Liver (tissue), 9 donors: ENCODE measurements around the gene MTMR1. TPM values are rescaled to one million over a fixed set of nuclear protein-coding genes. Genes with fewer than 3 reads are reported as not detected.
A peak's percentile ranks its signal among the peaks of the same experiment; 100 is the strongest.

Source experiments
- DNase-seq: peaks from one replicate; pipeline ENCODE4 v3.0.0-alpha.2; 2017; ENCODE audit warnings: low spot score
- H3K27ac ChIP-seq, 2 donors: one replicate each; pipeline ENCODE4 v1.7.0; 2013; ENCODE audit warnings: inconsistent platforms in 2 of 2, low read length in 2 of 2, control low read depth in 1 of 2, low read depth in 1 of 2, mild to moderate bottlenecking in 1 of 2
- H3K27me3 ChIP-seq, 4 donors: one replicate each; pipeline versions ENCODE4 v1.6.1 to v1.7.0; 2013; ENCODE audit warnings: low read length in 3 of 4, inconsistent platforms in 1 of 4, mild to moderate bottlenecking in 1 of 4, moderate library complexity in 1 of 4; ENCODE audit not compliant: control insufficient read depth in 4 of 4, insufficient read depth in 4 of 4
- H3K36me3 ChIP-seq, 4 donors: one replicate each; pipeline versions ENCODE4 v1.6.1 to v1.7.0; 2013; ENCODE audit warnings: low read length in 3 of 4, mild to moderate bottlenecking in 3 of 4, low read depth in 1 of 4, moderate library complexity in 1 of 4; ENCODE audit not compliant: control insufficient read depth in 4 of 4, insufficient read depth in 3 of 4
- H3K4me1 ChIP-seq, 4 donors: one replicate each; pipeline versions ENCODE4 v1.6.1 to v1.7.0; 2013; ENCODE audit warnings: low read length in 3 of 4, mild to moderate bottlenecking in 3 of 4, moderate library complexity in 1 of 4; ENCODE audit not compliant: control insufficient read depth in 4 of 4, insufficient read depth in 4 of 4
- H3K4me3 ChIP-seq, 3 donors: one replicate each; pipeline versions ENCODE4 v1.6.1 to v1.7.0; 2013; ENCODE audit warnings: low read length in 3 of 3, control low read depth in 1 of 3, low read depth in 1 of 3, mild to moderate bottlenecking in 1 of 3
- H3K9ac ChIP-seq, 2 donors: one replicate each; pipeline ENCODE4 v1.7.0; 2013; ENCODE audit warnings: low read length in 2 of 2, mild to moderate bottlenecking in 2 of 2, moderate library complexity in 2 of 2, control low read depth in 1 of 2, low read depth in 1 of 2
- H3K9me3 ChIP-seq, 4 donors: one replicate each; pipeline versions ENCODE4 v1.6.1 to v1.7.0; 2013; ENCODE audit warnings: low read length in 3 of 4; ENCODE audit not compliant: control insufficient read depth in 4 of 4
- ATF3 ChIP-seq: IDR thresholded peaks from 2 replicates; pipeline ENCODE4 v1.6.1; 2016; ENCODE audit warnings: antibody characterized with exemption
- EGR1 ChIP-seq, 2 donors: IDR thresholded peaks; 2 replicates each; pipeline ENCODE4 v1.6.1; 2016 to 2018; ENCODE audit warnings: antibody characterized with exemption in 2 of 2, low read depth in 2 of 2
- FOXA2 ChIP-seq: IDR thresholded peaks from 2 replicates; pipeline ENCODE4 v1.6.1; 2016; ENCODE audit warnings: antibody characterized with exemption
- GABPA ChIP-seq, 2 donors: IDR thresholded peaks in 1 of 2; conservative IDR thresholded peaks in 1 of 2; 2 replicates each; pipeline ENCODE4 v1.6.1; 2016; ENCODE audit warnings: antibody characterized with exemption in 2 of 2, mild to moderate bottlenecking in 1 of 2, moderate library complexity in 1 of 2
- HNF4G ChIP-seq: IDR thresholded peaks from 2 replicates; pipeline ENCODE4 v1.6.1; 2016; ENCODE audit warnings: antibody characterized with exemption
- JUND ChIP-seq, 2 donors: IDR thresholded peaks; 2 replicates each; pipeline ENCODE4 v1.6.1; 2016; ENCODE audit warnings: antibody characterized with exemption in 2 of 2
- RXRA ChIP-seq, 2 donors: IDR thresholded peaks; 2 replicates each; pipeline ENCODE4 v1.6.1; 2017 to 2018; ENCODE audit warnings: antibody characterized with exemption in 2 of 2, mild to moderate bottlenecking in 1 of 2
- SP1 ChIP-seq: IDR thresholded peaks from 2 replicates; pipeline ENCODE4 v1.6.1; 2018; ENCODE audit warnings: antibody characterized with exemption, mild to moderate bottlenecking
- TAF1 ChIP-seq: conservative IDR thresholded peaks from 2 replicates; pipeline ENCODE4 v1.6.1; 2016; ENCODE audit warnings: antibody characterized with exemption, mild to moderate bottlenecking
- YY1 ChIP-seq: IDR thresholded peaks from 2 replicates; pipeline ENCODE4 v1.6.1; 2016; ENCODE audit warnings: antibody characterized with exemption, mild to moderate bottlenecking
- ZBTB33 ChIP-seq: IDR thresholded peaks from 2 replicates; pipeline ENCODE4 v1.6.1; 2016; ENCODE audit warnings: antibody characterized with exemption
- WGBS: extraction: QIAGEN DNeasy Blood & Tissue Kit; methylation state at CpG from one replicate; pipeline ENCODE4 v1.1.7; 2013; 5-methylcytosine and 5-hydroxymethylcytosine counted together
- polyA plus RNA-seq, 2 donors: library from polyadenylated mRNA; stranded (reverse) in 1 of 2; unstranded in 1 of 2; fragments of 200-250 nt in 1 of 2; fragments of >200 nt in 1 of 2; fragmentation: Nextera tagmentation in 1 of 2; extraction: Ambion mirVana in 1 of 2; gene quantifications; one replicate each; pipeline versions ENCODE4 v1.2.1 to v1.2.3, GENCODE V29; 2013 to 2015
- total RNA-seq, 2 donors: library from RNA; depleted of rRNA; stranded (reverse); fragments of >200 nt; gene quantifications; one replicate each; pipeline ENCODE4 v1.2.3, GENCODE V29; 2014
- TF ChIP-seq, protein P1 (sequence below): fragments of 150-350 bp; IDR thresholded peaks from 2 replicates; pipeline ENCODE4 v1.5.1; 2017; ENCODE audit warnings: improper control_type of control experiment, low read depth, low read length; ENCODE audit not compliant: missing input control
- TF ChIP-seq, protein P2 (sequence below): IDR thresholded peaks from 2 replicates; pipeline ENCODE4 v1.6.1; 2016; ENCODE audit warnings: antibody characterized with exemption, mild to moderate bottlenecking
- donor health status: healthy.
- donor health status: healthy.
- donor health status: healthy.
- donor health status: healthy.
- donor health status: healthy.

The MTMR1 gene
- total and polyA plus RNA-seq, 4 donors: 2.5 to 13.4 (median 7.8) TPM

GRCh38 chrX:150692296-150692695 is 900 bp upstream of the MTMR1 start (continued):
- no peak for TF ChIP-seq ZBTB33
- TF ChIP-seq TAF1: no peak
- TF ChIP-seq HNF4G: no peak
- no peak for TF ChIP-seq GABPA (IDR thresholded peaks at IDR 0.05 in 1 of 2, conservative IDR thresholded peaks at IDR 0.05 in 1 of 2)
- no peak for TF ChIP-seq ATF3
- TF ChIP-seq FOXA2: no peak
- TF ChIP-seq JUND (IDR thresholded peaks at IDR 0.05): no peak

DNA sequence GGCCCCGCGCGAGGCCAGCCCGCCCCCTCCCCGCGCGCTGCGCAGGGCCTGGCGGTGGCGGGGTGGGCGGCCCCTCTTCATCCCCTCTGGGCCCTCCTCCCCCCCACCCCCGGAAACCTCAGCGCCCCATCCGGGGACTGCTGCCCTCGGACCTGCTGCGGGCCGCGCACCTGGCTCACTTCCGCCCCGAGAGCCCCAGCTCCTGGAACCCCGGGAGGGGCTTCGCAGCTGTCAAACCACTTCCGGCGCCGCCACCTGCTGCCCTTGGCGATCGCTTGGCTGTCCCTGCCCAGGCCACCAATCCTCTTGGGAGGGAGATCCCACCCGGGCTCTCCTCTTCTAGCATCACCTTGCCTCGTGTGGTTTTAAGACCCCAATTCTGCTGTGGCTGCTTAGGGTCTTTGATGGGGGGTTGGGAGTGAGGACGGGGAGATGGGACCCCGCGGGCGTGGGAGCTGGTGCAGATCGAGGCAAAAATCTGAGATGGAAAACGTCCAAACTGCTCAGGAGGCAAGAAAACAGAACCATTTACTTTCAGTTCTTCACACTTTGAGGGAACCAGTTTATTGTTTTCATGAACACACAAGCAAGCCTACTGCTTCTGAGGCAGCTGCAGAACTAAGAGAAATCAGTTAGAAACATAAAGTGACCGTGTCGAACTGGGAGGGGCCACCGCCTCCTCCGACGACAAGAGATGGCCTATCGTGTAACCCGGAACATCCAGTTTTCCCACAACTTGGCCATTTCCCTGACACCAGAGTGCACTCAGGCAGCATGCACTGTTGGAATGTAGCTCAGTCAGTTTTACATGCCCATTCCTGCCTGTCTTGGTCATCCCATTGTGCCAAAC is 754 bp downstream of the MTMR1 start:
- Histone ChIP-seq H3K27me3 (no peaks in the 10 kb centered on the region), H3K4me3 (peak overlapping the region; percentile 46 to 85 (median 78)), H3K27ac (peak overlapping the region; percentile 78 to 80), H3K4me1 (peaks cover 2 to 12% (median 4%) of the 10 kb centered on the region in 4 donors), H3K36me3 (peaks cover 0 to 2% (median 0%) of the 10 kb centered on the region in 4 donors), H3K9me3 (peaks cover 0 to 7% (median 3%) of the 10 kb centered on the region in 4 donors), H3K9ac (peak overlapping the region in 1 of 2 donors; percentile 54)
- peak; percentile 36 for DNase-seq
- under 1% methylated on average over 42 of the region's 42 CpGs for WGBS
- TF ChIP-seq, protein P1, sequence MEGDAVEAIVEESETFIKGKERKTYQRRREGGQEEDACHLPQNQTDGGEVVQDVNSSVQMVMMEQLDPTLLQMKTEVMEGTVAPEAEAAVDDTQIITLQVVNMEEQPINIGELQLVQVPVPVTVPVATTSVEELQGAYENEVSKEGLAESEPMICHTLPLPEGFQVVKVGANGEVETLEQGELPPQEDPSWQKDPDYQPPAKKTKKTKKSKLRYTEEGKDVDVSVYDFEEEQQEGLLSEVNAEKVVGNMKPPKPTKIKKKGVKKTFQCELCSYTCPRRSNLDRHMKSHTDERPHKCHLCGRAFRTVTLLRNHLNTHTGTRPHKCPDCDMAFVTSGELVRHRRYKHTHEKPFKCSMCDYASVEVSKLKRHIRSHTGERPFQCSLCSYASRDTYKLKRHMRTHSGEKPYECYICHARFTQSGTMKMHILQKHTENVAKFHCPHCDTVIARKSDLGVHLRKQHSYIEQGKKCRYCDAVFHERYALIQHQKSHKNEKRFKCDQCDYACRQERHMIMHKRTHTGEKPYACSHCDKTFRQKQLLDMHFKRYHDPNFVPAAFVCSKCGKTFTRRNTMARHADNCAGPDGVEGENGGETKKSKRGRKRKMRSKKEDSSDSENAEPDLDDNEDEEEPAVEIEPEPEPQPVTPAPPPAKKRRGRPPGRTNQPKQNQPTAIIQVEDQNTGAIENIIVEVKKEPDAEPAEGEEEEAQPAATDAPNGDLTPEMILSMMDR: no peak
- peak; percentile 43 to 65 for TF ChIP-seq GABPA (IDR thresholded peaks at IDR 0.05 in 1 of 2, conservative IDR thresholded peaks at IDR 0.05 in 1 of 2)
- TF ChIP-seq ATF3: no peak
- TF ChIP-seq EGR1 (IDR thresholded peaks at IDR 0.05; ENCODE audit: low read depth in 2 of 2): no peak
- TF ChIP-seq RXRA (IDR thresholded peaks at IDR 0.05): no peak
- TF ChIP-seq SP1: no peak
- peak; percentile 18 for TF ChIP-seq YY1
- TF ChIP-seq, protein P2, sequence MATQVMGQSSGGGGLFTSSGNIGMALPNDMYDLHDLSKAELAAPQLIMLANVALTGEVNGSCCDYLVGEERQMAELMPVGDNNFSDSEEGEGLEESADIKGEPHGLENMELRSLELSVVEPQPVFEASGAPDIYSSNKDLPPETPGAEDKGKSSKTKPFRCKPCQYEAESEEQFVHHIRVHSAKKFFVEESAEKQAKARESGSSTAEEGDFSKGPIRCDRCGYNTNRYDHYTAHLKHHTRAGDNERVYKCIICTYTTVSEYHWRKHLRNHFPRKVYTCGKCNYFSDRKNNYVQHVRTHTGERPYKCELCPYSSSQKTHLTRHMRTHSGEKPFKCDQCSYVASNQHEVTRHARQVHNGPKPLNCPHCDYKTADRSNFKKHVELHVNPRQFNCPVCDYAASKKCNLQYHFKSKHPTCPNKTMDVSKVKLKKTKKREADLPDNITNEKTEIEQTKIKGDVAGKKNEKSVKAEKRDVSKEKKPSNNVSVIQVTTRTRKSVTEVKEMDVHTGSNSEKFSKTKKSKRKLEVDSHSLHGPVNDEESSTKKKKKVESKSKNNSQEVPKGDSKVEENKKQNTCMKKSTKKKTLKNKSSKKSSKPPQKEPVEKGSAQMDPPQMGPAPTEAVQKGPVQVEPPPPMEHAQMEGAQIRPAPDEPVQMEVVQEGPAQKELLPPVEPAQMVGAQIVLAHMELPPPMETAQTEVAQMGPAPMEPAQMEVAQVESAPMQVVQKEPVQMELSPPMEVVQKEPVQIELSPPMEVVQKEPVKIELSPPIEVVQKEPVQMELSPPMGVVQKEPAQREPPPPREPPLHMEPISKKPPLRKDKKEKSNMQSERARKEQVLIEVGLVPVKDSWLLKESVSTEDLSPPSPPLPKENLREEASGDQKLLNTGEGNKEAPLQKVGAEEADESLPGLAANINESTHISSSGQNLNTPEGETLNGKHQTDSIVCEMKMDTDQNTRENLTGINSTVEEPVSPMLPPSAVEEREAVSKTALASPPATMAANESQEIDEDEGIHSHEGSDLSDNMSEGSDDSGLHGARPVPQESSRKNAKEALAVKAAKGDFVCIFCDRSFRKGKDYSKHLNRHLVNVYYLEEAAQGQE: no peak
- TF ChIP-seq TAF1: no peak
- TF ChIP-seq JUND (IDR thresholded peaks at IDR 0.05): no peak
